GM18873 (cell line): ENCODE data around the gene ACBD4.

Experiments used
- ATAC-seq: cut with Tn5 transposase; IDR thresholded peaks from one replicate; pipeline ENCODE4 v1.9.1; 2021; ENCODE audit warnings: mild to moderate bottlenecking, moderate library complexity, moderate number of reproducible peaks; ENCODE audit not compliant: unreplicated experiment, low FRiP score

ACBD4 gene

DNA sequence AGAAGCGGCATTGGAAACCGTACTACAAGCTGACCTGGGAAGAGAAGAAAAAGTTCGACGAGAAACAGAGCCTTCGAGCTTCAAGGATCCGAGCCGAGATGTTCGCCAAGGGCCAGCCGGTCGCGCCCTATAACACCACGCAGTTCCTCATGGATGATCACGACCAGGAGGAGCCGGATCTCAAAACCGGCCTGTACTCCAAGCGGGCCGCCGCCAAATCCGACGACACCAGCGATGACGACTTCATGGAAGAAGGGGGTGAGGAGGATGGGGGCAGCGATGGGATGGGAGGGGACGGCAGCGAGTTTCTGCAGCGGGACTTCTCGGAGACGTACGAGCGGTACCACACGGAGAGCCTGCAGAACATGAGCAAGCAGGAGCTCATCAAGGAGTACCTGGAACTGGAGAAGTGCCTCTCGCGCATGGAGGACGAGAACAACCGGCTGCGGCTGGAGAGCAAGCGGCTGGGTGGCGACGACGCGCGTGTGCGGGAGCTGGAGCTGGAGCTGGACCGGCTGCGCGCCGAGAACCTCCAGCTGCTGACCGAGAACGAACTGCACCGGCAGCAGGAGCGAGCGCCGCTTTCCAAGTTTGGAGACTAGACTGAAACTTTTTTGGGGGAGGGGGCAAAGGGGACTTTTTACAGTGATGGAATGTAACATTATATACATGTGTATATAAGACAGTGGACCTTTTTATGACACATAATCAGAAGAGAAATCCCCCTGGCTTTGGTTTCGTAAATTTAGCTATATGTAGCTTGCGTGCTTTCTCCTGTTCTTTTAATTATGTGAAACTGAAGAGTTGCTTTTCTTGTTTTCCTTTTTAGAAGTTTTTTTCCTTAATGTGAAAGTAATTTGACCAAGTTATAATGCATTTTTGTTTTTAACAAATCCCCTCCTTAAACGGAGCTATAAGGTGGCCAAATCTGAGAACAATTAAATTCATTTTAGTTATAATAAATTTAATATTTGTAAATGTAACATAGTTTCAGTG is 14.5 kb downstream of the ACBD4 start:
- no peak for ATAC-seq

DNA sequence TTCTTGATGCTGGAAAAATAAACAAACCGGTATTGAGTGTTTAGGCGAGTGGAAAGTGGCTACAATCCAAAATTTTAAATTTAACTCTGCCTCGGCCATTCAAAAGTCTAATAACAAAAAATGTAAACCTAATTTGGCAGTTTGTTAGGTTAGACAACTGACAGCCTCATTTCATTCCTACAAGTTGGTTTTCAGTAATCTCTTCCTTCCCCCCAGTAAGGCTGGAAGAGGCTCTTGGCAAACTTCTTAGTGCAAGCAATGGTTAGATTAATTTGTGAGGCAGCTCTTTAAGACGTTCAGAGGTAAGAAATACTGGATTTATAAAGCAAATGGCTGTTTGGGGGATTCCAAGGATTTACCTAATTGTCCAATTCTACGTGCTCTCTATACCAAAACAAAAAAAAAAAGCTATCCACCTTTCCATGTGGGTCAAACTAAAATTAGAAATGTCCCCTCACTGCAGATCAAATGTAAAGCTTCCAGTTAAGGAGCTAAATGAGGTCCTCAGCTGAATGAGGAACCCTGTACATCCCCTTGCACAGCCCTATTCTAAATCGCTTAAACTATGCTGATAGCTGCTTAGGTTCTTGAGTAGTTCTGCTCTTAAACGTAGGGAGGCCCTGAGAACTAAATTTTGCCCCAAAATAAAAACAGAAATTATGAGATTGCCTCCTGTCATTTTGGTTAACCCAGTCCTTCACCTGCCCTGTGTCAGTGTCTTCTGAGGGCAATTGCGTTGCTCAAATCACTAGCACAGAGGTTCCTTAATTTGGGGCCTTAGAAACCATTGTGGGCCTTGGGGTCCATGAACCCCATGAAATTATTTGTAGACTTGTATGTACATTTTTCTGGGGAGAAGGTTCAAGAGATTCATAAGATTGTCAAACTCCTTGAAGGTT is 15.7 kb downstream of the ACBD4 start:
- no peak for ATAC-seq

DNA sequence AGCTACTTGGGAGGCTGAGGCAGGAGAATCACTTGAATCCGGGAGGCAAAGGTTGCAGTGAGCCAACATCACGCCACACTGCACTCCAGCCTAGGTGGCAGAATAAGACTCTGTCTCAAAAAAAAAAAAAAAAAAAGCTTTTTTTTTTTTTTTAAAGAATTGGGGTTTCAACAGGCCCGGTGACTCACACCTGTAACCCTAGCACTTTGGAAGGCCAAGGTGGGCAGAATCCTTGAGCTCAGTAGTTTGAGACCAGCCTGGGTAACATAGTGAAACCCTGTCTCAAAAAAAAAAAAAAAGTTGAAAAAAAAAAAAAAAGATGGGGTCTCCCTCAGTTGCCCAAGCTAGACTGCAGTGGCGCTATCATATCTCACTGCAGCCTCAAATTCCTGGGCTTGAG is 19.5 kb downstream of the ACBD4 start:
- ATAC-seq, result no peak

DNA sequence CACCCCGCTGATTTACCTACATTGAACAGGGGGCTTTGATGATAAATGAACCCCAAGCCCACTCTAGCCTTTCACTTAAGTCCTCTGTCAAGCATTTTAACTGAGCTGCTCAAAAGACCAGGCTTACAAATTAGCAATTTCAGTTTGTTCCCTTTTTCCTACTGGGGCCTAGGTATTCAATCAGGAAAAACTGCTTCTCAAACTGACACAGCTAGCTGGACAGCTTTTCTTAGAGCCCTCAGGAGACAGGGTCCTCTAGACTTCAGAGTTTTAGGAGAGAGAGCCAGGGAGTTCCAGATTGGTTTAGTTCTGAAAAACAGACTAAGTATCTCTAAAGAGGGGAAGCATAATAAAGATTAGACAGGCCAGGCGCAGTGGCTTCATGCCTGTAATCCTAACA is 20.0 kb downstream of the ACBD4 start:
- no peak for ATAC-seq

DNA sequence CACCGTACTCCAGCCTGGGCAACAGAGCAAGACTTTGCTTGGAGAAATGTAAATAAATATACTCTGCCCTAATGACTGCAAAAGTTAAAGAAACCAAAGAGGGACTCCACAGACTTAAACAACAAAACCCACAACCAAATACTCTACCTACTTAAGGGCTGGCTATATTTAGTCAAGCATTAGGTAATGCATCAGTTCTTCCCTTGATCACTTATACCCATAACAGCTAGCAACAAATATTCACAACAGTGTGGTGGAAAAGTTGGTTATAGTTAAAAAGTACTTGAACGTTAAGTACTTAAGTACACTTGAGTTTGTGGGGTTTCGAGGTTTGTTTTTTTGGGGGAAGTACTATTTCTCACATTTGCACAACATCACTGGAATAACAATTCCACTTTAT is 20.8 kb downstream of the ACBD4 start:
- ATAC-seq, result no peak

DNA sequence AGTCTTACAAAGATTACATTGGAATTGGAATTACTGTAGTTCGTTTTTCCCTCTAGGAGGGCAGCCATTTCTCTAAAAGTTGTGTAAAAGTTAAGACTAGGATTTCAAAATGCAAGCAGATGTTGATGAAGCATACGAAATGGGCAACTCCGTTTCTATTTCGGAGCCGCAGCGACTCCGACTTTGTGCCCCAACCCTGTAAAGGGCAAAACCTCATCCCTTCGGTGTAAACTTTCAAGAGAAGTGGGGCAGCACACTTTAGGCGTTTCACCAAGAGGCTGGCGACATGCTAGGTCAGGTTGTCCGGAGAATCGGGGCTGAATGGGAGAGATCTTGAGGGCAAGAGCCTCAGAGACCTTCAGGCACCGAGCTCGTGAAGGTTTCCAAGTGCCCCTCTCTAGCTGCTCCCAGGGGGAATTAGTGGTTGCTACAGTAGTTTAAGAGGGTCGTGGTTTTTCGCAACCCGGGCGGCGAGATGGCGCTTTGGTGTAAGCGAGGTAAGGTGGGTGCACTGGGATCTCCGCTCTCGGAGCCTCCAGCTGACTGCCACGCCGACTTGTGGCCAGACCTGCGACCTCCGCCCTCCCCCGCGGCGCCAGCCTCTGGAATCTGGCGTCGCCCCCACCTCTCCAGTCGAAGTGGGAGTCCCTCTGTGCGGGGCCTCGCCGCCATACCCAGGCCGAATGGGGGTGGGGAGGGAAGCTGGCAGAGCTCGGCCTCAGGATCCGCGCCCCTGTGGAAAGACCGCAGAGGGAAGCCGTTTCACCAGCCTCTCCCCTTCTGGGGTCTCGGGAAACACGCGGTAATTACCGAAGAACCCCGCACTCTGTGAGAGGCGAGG is 25.2 kb downstream of the ACBD4 start:
- peak; percentile 12 for ATAC-seq

DNA sequence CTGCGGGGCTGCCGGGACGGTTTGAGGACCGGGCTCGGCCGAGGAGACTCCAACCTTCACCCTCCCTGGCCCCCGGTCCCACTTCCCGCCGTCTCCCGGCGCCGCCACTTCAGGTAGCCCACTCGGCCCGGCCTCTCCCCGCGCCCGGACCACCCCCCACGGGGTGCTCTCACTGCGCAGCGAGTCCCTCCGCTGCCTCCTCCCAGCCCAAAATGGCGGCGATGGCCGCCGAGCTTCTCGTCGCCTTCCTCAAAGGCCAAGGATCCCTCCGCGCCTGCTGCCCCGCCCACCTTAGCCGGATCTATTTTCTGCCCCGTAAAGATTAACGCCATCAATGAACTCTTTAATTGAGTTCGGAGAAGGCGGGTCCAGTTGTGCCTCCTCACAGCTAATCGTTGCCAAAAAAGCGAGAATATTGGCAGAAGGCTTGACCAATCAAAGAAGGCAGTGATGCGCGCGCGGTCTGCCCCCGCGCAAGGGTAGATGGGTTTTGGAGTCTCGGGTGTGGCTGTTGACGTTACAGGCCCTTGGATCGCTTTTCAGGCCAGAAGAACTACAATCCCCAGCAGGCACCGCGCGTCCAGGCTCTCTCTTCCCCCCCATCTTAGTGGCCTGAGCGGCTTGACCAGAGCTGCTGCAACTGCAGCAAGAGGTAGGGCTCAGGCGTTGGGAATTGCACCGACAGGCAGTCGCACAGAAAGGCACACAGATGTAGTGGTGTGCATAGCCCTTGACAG is 26.0 kb downstream of the ACBD4 start, which contains the start of gene HEXIM2:
Gene HEXIM2, plus strand, starts transcription at position 588 of the 737 bp plus-strand sequence. CDS start 919 bp downstream, outside the sequence.
- ATAC-seq, result peak; percentile 87

DNA sequence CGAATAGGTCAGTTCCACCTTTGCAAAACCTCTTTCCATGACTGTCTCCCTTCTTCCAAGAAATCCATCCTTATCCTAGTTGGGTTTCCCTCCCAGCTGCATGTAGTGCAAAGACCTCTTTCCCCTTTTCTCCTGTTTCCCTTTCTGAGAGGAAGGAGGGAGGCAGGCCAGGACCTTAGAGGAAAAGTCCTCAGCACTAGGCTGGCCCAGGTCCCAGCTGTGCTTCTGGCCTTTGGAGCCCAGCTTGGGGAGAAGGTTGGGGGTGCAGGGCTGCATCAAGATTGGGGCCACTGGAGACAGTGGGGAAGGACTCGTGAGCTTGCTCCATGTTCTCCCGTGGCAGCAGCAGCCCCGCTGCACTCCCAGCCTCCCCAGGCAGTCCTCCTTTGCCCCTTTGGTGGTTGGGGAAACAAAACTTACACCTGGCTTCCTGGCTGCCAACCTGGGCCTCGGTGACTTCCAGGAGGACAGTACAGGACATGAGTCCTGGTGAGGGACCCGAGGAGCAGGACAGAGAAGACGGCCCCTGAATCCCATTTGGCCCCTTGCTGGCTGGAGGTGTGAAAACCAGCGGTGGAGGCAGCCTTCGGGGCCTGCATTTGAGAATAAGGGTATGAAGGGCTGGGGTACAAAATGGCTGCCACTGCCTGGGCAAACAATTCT is 26.7 kb downstream of the ACBD4 start:
- ATAC-seq, result no peak

DNA sequence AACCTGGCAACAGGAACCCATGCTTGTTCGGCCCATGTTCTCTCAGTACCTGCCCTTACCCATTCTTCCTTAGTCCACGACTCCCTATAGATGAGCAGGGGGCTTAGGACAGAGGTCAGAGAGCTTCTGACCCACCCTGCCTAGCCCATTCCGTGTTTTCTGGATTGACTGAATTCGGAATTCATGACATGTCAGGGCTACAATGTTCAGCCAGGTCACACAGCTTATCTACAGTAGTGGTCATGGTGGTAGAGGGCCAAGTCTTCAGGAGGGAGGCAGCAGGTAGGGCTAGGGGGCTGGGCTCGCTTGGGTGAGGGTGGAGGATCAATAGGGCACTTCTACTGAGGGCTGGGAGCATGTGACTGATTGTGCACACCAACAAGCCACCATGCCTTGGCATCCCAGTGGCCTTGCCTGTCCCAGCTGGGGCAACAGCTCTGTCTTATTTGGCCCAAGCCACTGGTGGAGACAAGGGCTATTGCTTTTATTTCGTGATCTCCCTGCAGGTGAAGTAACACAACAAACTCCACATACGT is 29.3 kb downstream of the ACBD4 start:
- no peak for ATAC-seq

DNA sequence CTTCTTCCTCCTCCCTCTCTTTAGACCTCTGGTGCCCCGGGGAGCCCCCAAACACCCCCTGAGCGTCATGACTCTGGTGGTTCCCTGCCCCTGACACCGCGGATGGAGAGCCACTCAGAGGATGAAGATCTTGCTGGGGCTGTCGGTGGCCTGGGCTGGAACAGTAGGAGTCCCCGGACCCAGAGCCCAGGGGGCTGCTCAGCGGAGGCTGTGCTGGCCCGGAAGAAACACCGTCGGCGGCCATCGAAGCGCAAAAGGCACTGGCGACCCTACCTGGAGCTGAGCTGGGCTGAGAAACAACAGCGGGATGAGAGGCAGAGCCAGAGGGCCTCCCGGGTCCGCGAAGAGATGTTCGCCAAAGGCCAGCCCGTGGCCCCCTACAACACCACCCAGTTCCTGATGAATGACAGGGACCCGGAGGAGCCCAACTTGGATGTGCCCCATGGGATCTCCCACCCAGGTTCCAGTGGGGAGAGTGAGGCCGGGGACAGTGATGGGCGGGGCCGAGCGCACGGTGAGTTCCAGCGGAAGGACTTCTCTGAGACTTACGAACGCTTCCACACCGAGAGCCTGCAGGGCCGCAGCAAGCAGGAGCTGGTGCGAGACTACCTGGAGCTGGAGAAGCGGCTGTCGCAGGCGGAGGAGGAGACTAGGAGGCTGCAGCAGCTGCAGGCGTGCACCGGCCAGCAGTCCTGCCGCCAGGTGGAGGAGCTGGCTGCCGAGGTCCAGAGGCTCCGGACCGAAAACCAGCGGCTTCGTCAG is 33.7 kb downstream of the ACBD4 start:
- ATAC-seq, result no peak

DNA sequence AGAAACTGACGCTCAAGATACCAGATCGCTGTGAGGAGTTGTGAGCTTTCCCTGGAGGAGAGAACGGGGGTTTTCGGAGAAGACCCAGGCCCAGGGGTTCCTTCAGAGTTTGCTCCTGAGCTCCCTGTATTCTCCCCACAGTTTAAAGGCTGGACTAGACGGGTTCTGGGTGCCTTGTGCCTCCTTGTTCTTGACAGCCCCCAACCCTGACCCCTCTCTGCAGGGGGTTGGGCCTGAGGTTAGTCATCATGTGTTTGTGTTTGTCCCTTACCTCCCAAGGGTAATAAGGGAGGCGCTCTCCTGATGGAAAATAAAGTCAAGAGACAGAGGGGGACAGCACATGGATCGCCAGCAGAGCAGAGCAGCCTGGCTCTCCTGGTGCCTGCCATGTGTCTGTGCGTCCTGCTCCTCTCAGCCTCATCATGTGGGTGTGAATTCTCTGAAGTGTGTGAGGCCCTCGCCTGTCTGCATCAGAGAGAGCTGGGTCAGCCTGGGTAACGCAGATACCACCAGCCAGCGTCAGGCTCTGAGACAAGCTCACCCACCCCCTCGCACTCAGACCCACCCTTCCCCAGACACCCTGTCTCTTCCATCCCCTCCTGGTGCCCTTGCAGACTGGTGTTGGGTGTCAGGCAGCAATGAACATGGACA is 34.9 kb downstream of the ACBD4 start:
- ATAC-seq, result no peak

DNA sequence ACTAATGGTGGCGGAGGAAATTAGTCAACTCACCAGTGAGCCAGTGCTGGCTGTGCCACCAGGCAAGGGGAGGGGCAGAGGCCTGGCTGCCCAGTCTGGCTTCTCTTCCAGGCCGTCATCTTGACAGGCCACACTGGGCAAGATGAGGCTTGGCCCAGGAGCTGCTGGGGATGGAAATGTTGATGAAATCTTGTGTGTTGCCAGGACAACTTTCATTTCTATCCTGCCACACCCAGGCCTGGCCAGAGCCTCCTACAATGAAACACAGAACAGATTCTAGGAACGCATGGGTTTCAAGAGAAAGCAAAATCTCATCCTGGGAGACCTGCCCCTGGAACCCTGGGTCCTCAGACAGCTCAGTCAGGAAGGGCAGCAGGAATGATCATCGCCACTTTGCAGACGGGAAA is 35.4 kb downstream of the ACBD4 start:
- no peak for ATAC-seq

DNA sequence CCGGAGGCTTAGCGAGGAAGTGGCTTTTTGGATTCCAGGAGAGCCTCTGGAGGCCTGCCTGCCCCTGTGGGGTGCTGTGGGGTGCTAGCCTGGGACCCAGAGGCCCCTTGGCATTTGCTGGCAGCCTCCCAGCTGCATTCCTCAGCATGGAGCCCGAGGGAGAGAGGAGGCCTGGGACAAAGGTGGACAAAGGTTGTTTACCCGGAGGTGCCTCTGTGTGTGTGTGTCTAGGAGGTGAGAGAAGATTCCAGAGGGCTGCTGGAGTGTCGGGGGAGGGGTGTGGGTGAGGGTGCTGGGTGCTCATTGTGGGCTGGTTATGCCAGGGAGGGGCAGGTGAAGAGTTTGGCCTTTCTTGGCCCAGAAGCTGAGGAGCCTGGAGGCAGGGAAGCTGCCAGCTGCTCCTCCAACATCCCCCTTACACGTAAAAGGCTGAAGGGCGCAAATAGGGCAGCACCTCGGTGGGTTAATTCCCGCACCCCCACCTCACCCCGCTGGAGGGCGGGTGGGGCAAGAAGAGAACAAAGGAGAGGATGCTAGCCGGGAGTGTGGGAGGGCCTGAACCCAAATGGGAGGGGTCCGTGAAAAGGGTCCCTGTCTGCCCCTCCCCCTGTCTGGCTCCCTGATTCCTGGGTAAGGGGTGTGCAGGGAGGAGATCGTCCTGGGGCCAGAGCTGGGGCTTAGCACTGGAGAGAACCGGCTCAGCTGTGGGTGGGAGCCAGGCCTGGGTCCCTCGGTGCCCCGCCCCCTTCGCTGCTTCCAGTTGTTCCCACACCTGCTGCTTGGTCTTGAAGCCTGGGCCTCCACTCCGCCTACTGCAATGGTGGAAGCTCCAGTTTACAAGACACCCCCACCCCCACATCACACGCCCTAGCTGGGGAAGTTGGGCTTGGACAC is 36.1 kb downstream of the ACBD4 start:
- ATAC-seq, result no peak

DNA sequence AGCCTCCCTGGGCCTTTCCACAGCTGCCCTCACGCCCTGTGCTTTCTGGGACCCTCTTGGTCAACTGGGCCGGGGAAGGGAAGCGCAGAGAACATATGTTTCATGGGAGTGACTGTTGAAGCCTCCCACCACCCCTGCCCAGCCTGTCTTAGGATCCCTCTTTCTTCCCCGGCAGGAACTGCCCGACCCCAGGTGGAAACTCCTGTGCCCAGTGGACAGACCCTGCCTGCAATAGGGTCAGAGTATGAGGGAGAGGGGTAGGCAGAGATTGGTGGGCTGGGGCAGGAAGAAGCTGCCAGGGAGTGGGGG is 36.7 kb downstream of the ACBD4 start:
- ATAC-seq, result no peak

DNA sequence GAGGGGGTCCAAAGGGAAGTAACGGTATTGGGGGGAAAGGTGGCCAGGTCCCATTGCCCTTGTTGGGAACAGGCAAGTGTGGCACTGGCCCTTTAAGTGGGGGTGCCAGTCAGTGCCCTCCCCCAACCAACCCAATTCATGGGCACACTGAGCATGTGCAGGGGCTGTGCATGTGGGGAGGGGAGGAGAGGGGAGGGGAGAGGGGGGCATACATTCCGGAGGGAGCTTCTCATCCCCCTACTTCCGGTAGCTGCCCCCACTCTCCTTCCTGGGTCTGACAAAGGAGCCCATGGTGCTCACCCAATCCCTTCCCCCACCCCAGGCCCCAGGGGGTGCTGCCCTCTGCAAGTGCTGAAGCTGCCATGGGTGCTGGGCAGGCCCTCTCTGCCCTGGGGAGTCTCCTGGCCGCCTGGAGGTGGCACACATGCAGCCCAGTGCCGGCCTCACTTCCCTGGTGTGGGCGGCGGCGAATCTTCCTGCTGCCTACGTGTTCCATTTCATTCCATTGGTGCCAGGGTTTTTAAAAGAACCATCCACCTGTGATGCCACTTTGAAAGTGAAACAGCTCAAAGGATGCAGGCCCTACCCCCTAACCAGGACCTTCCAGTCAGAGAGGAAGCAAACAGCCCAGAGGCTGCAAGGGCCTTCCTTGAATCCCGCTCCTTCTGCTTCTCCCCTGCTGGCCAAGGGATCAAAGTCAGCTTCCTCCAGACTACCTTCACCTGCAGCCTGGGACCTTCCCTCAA is 37.2 kb downstream of the ACBD4 start:
- ATAC-seq, result no peak

DNA sequence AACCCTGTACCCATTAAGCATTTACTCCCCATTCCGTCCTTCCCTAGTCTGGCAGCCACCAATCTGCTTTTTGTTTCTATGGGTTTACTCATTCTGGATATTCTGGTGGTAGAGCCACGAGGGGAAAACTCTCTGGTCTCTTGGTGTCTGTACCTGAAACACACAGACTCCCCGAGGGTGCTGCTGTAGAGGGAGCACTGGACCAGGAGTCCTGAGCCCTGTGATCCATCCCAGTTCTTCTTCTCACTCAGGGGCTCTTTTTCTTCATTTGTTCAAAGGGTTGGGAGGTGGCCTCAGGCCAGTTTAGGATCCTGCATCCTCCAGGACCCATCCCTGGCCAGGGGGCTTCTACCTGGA is 40.2 kb downstream of the ACBD4 start:
- no peak for ATAC-seq
